HG02678 (cell line): ENCODE data around the gene KRT73.

Experiments
- ATAC-seq: cut with Tn5 transposase; IDR thresholded peaks from one replicate; pipeline ENCODE4 v1.9.1; 2021; ENCODE audit warnings: mild to moderate bottlenecking, moderate library complexity; ENCODE audit not compliant: unreplicated experiment

Gene KRT73

DNA sequence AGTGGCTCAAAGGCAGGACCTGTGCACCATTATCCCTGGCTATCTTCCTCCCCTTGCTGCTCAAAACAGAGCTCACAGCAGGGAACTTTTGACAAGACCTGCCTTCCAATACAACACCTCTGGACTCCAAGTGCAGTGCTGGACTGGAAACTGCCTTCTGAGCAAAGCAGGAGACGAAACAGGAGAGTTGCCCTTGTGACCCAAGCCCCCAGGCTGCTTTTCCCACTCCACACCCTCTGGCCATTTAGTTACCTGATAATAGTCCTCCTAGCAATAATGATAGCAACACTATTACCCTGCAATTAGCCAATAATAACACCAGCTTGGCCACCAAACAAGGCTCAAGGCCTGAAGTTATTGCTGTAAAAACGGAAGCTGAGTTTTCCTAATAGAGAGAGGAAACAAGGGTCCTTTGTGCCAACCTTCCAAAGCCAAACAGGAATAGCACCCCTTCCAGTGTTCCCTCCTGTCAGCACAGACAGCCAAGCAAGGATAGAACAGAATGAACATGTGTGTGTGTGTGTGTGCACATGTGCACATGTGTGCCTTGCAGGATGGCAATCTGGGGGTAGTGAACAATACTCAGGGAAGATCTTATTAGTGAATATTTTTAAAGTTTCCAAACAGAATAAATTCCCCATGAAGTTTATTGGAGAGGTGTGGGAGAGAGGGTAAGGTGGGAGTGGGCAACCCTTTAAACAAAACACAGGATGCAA, 9.2 kb upstream of the KRT73 start:
- ATAC-seq = no peak

DNA sequence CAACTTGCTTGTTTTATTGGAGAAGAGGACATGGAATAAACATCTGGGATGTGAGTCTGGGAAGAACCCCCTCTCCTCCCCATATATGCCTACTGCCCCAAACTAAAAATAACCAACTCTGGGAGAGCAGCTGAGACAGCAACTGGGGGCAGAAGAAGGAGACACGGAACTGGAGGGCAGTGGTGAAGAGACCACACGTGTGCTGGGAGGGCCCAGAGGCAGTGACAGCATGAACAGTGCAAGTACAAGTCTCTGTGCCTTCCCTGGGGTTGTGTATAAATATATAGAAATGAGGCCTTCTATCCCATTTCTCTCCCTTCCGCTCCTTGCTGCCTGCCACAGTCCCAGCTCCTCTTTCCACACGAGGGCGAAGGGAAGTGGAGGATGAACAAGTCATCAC, 4.0 kb upstream of the KRT73 start:
- ATAC-seq = no peak

DNA sequence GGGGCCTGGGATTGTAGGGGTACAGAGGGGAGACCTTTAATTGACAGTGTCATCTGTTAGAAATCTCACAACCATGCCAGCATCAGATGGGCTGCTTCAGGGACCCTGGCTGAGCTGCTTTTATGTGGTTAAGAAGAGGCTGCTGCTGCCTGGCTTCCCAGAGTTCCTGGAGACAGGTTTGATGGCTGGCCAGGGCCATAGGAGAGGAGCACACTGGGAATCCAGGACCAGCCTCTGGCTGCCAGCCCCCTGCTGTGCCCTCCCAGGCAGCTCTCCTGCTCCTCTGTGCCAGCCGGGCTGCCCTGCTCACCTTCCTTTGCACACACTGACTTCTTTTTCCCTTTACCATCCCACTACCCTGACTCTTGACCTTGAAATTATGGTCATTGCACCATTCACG, 507 bp upstream of the KRT73 start:
- no peak for ATAC-seq

DNA sequence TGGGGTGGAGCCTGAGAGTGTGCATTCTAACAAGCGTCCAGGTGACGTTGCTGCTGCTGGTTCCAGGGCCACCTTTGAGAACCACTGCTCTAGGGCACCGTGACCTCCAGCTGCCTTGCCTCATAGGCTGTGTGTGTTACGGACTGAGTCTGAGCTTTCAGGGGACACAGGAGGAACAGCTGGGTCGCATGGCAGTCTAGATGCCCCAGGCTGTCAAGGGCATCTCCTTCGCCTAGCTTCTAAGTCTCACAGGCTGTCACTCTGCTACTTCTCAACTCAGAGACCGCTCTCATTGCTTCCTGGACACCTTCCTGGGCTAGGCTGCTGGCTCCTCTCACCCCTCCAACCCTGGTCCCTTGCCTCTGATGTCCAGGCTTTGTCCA, 965 bp downstream of the KRT73 start:
- ATAC-seq = no peak

DNA sequence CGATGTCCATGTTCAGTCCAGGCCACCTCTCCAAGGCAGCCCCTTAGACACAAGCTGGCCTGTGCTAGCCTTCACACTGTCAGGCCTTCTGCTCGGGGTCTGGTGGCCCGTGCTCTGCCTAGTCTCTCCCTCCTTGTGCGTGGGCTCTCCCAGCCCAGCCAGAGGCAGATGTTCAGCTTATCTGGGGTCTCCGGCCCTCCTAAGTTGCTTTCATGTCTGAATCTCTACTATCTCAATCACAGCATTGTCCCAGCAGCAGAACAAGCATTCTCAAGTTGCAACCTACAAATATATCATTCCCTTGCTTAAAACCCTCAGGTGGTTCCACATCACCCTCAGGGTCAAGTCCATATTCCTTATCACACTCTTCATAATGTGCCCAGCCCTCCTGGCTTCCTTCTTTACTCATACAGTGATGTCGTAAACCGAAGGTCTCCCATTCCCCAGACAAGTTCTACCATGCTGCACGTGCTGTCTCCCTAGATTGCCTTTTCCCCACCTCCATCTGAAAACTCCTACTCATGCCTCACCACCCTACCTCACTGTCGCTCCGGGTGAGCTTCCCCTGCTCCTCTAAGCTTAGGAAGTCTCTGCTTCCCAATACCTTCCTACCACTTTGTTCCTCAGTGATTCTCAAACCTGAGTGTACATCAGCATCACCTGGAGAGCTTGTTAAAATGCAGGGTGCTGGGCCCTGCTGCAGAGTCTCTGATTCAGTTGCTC, 1.5 kb downstream of the KRT73 start:
- no peak for ATAC-seq

DNA sequence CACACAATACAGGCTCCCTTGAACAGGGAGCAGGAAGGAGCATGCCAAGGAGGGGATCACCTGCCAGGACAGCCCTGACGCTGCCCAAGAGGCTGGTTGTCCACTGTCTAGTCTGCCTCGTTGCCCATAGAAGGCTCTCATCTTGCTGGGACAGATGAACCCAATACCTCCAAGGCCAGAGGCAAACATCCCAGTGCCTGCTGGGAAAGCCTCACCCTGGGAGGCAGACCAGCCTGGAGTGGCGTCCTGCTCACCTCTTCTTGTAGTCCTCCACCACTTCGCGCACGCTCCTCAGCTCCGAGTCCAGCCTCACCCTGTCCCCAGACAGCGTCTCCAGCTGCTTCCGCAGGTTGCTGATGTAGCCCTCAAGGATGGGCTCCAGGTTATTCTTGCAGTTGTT, 2.4 kb downstream of the KRT73 start:
- ATAC-seq = no peak

DNA sequence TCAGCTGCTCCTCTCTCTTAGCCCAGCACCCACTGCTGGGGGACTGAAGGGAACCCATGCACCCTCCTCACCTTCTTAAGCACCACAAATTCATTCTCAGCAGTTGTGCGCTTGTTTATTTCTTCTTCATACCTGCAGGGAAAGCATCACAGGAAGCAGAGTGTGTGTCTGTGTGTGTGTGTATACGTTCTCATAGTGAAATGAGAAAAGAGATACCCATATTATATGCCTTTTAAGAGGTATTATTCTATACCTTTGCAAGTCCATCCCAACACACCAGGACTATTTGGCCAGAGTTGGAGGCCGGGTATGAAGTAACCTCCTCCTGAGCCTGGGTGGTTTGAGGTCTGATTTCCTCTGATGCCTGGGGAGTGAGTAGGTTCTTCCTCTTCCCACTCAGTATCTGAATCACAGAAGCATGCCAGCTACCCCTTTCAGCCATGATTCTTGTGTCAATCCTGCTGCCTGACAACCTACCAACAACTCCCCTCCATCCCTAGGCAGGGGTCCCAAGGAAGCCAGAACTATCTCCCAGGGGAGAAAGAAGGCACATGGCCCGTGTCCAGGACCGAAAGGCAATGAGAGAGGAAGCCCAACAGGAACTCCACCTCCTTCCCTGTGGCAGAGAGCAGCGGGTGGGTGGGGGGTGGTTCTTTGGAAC, 3.0 kb downstream of the KRT73 start:
- ATAC-seq = no peak

DNA sequence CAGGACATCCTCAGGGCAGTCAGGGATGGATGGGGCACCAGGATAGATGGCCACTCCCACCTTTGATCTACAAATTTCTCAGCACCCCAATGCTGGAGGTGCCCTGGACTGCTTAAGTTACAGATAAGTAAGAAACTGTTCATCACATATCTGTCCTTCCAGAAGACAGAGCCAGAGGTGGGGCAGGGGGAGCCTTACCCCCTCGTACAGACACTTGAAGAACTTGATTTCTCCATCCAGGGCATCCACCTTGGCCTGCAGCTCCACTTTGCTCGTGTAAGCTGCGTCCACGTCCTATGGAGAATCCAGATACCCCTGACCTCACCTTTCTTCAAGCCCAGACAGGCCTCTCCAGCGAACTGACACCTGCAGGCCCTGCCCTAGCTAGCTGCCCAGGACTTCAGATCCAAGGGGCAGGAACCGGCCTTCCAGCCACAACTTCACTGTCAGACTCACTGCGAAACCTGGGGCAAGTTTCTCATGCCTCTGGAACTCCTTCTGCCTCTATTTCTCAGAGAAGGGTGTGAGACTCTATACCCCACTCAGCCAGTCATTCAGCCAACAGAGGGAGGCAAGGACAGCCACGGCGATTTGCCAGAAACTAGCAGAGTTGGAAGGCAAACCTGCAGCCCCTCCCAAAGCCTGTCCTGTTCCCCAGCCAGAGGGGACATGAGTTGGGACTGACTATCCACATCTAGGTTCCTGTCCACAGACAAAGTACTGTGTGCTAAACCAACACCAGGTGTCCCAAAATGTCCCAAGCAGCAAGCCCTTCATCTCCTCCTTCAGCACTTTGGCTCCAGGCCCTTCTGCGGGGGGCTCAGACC, 3.8 kb downstream of the KRT73 start:
- ATAC-seq = no peak

DNA sequence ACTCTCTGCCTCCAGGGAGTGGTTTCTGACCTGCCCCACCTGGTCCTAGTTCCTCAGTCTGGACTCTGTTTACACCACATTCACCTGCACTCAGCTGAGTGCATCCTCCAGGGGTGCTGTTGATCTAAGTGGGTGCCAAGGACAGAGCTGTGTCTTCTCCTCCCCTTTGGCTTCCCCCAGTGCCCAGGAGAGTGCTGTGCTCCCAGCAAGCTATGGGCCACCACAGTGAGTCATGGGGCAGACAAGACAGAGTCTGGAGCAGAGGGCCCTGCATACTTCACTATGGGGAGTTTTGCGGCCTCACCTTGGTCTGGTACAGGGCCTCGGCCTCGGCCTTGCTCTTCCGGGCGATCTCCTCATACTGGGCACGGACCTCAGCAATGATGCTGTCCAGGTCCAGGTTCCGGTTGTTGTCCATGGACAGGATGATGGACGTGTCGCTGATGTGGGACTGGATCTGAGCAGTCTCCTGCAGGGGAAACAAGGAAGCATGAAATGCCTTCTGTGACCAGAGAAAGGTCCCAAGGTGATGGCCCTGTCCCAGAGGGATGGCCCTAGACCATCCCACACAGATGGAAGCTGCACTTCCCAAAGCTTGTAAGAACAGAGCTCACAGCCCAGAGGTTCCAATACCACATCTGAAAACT, 4.9 kb downstream of the KRT73 start:
- no peak for ATAC-seq

DNA sequence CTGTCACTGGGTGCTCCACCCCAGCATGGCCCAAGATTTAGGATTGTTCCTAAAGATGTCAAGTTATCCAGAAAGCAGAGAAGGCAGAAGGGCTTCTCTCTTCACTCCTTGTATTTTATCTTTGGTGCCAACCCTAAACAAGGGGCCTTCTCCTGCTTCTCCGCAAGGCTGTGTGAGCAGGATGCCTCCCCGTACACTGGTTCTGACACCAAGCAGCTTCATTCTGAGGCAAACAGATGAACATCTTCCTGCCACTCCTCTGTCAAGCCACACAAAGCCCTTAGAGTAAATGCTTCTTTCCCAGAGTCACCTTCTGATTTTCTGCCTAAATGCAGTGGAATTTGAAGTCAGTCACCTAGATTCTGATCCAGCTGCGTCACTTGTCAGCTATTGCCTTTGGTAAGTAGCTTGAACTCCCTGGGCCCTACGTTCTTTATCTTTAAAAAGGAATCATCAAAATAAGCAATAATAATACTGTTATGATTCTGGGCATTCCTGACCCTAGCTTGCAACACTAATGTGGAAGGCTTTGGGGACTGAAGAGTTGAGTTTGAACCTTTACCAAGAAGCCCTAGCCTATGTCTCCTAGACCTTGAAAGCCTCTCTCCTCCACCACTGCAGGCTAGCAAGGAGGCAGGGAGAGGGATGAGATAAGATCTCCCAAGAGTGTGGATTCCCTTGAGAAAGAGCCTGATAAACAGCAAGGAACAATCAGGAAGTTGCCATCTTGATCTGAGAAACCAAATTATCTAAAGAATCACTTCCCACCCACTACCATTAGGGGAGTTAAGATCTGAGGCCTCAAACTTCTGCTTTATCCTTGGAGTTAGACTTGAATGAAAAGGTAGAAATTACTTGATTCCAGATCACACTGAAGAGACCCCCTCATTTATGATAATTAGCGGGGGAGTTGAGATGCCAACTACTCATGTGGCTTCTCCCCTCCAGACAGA, 5.7 kb downstream of the KRT73 start:
- no peak for ATAC-seq

DNA sequence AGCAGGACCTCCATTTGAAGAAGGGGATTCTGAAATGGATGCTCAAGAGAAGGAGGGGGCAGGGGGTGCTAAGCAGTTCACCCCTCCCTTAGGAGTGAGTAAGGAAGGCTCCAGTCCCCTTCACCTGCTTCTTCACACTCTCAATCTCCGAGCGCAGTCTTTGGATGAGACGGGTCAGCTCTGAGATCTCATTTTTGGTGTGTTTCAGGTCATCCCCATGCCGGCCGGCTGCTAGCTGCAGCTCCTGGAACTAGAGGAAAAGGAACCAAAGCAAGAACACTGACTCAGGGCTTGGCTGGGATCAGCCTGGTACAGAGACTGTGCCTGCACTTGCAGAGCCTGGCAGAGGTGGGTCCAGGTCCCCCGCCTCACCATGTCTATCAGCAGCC, 7.3 kb downstream of the KRT73 start:
- no peak for ATAC-seq

DNA sequence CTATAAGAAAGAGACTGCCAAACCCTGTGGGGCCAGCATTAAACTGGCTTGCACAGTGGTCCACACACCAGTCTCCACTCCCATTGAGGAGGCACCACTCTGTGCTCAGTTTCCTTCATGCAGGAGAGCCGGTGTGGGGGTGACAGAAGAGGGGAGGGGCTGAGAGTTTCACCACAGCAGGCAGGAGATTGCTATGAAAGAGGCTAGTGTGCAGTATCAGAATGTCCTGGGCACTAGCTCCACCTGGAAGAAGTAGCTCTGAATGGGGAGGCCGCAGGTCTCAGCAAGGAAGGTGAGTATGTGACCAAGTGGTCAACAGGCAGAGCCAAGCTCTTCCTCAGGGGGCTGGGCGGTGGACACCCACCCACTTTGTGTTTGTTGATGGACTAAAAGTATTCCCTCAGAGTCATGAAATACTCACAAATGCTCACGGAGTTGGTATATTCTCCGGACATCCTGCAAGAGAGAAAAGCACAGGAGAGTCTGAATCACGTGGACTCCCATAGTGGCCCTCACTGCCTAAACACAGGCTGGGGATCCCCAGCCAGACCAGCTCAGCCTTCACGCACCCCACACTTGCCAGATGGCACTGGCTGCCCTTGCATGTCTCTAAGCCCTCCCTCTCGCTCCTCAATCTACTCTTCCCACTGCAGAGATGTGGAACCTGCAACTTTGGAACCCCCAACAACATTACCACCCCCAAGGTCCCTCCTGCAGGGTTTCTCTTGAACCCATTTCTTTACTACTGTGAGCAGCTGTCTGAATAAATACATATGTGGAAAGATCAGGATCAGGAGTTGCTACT, 9.3 kb downstream of the KRT73 start:
- ATAC-seq = no peak

DNA sequence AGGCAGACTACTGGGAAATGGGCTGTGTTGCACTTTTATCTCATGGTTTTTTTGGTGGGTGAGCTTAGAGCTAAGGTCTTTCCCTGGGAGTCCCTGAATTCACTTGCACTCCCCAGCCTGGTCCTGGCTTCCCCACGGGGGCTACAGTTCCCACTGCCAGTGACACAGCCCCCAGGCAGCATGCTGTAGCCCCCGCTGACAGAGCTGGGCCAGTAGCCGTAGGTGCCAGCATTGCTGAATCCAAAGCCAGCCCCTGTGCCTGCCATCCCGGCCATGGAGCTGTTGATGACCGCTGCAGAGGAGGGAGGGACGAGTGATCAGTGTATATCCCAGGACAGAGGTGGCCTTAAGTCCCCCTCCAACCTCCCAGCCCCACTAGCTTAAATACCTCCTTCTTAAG, 10.2 kb downstream of the KRT73 start:
- no peak for ATAC-seq

DNA sequence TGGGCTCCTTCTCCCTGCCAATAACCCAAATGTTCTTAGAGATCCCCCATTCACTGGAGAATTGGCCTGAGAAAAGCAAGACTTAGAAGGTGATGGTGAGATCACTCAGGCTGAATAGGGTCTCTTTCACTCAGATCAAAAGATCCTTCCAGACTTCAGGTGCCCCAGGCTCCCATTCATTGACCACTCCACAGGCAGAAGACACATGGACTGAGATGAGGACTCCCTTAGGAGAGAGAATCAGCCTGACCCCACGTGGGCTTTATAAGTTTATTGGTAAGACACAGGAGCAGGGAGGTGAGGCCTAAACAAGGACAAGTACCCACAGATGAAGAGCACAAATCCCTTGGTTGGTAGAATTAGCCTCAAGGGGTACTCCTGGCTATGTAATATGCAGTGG, 11.0 kb downstream of the KRT73 start:
- ATAC-seq = no peak

DNA sequence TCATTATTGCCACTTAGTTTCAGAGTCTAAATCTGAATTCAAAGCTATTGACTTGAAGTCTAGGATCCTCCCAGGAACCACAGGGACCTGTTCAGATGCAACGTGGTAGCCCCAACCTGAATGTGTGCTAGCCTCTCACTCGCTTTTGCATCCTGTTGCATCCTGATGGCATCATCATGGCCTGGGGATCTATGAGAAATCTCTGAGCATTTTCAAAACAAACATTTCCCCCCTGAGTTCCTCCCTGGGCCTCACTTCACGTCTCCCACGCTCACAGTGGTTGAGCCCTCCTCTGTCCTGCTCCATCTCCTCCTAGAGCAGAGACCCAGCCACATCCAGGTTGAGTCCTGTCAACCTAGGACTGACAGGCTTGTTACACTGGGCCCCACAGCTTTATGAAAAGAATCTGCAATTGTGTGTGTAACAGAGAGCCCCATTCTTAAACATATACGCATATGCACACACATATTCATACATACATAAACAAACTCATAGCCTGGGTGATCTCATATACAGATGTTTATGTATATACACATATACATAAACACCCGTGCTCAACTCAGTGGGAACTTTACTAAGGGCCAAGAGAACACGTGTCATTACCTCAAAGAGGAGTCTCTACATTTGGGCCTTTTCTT, 11.7 kb downstream of the KRT73 start:
- ATAC-seq = no peak

DNA sequence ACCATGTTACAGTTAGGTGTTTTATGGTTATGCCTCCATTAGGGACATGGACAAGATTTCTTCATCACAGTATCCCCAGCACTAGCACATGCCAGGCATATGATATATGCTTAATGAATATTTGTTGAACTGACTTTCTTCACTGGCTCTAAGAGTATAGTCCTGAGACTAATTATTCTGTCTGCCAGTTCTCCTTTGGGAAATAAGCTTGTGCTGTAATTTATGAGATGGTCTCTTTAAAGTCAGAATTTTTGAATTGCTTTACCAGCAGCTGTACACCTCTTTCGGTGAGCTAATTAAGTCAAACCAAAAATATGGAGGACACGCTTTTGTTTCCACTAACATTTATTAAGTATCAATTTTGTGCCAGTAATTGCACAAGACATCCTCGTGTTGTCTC, 12.3 kb downstream of the KRT73 start:
- no peak for ATAC-seq

DNA sequence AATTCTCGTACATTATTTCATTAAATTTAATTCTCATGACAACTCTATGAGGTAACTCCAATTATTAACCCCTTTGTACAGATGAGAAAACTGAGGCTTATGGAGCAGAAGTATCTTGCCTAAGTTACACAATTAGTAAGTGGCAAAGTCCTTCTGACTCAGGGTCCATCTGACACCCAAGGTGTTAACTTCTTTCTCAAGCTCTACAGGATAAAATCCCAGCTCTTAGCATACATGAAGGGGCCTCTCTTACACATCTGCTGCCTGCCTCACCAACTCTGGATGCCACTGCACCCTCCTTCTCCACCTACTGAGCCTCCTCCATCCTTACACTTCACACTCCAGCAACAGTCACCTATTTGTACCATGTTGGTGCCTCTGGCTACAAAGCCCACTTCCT, 12.8 kb downstream of the KRT73 start:
- no peak for ATAC-seq

DNA sequence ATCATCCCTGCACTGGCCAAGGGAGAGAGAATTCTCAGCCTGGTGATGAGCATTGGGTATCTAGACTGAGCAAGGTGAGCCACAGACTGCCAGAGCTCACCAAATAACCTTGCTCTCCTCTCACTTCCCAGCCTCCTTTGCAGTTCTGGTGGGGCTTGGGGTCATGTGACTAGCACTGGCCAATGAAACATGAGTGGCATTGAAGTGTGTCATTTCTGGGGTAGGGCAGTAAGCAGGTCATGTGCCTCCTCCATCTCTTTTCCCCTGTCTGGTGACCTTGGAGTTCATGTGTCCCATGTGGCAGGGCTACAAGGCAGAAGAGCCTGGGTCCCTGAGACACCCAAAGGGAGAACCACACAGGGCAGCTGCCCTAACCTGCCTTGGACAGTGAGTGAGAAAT, 13.5 kb downstream of the KRT73 start:
- no peak for ATAC-seq

DNA sequence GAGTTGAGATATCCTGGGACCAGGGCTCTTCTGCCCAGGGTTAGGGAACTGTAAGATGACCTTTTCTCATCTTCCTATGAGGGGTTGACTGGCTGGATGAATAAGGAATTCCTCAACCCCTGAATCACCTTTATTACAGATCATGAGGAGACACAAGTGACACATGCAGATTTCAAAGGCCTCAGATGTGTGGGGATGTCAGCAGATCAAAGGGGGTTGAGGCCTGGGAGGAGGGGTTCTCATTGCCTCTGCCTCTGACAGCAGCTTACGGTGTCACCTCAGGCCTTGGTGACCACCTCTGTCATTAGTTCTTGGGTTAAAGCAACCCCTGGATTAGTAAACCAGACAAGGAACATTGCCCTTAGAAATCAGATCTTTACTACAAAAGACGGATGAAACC, 15.0 kb downstream of the KRT73 start:
- ATAC-seq = no peak
